HCT116 (cell line): ENCODE results near the gene GAGE12C. TPM values are rescaled to one million over a fixed set of nuclear protein-coding genes. Genes with fewer than 3 reads are reported as not detected.
"Not testable (repeated sequence)": the region's sequence is repeated elsewhere in the genome, so short reads cannot be mapped to it uniquely, and the experiment has no call there.

ENCODE experiments used
- ATAC-seq: fragments of 200-7000 bp; cut with Tn5 transposase; 2 replicates; pipeline ENCODE4 v1.9.1; 2020; ENCODE audit warnings: mild to moderate bottlenecking, moderate library complexity
- BruUV-seq: library from RNA; stranded (reverse); fragments of 400-500 nt; replicated peaks from 2 replicates; lab custom pipeline; 2021; lab: Mats Ljungman, UMichigan
- CTCF ChIA-PET: fragments of 300-600 bp; sonication (Branson Sonifier 250); formaldehyde crosslinking; loops from one replicate; lab custom pipeline; 2021; ENCODE audit warnings: antibody characterized with exemption; lab: Charles Lee
- POLR2A ChIA-PET: fragments of 300-600, 350-600 bp; sonication (Branson Sonifier 250); formaldehyde crosslinking; loops from one replicate; lab custom pipeline; 2021; ENCODE audit warnings: antibody characterized with exemption; lab: Charles Lee
- RAD21 ChIA-PET, 2 experiments: fragments of 300-600 bp; sonication (Branson Sonifier 250); formaldehyde crosslinking; loops; one replicate each; lab custom pipeline; 2023; ENCODE audit warnings: low total read pairs in 2 of 2; ENCODE audit not compliant: uncharacterized antibody in 2 of 2, unreplicated experiment in 2 of 2, low non-redundant PET in 1 of 2; lab: Charles Lee
- DNase-seq: peaks from one replicate; pipeline ENCODE4 v3.0.0-alpha.2; 2010; ENCODE audit warnings: low read depth, low spot score
- H2AFZ ChIP-seq: fragments of 200-600 bp; shearing (Covaris generic), sonication (generic); 2 replicates; pipeline ENCODE4 v1.6.1; 2017; ENCODE audit warnings: low read depth, mixed run types, mixed read lengths, antibody characterized with exemption, low read length; ENCODE audit not compliant: poor library complexity, severe bottlenecking
- H3K27ac ChIP-seq: 2 replicates; pipeline ENCODE4 v1.5.1; 2012; ENCODE audit warnings: low read depth, low read length
- H3K27me3 ChIP-seq: fragments of 200-600 bp; sonication (generic); 2 replicates; pipeline ENCODE4 v1.6.1; 2016; ENCODE audit warnings: mixed run types, low read length, mixed read lengths; ENCODE audit not compliant: insufficient read depth
- H3K36me3 ChIP-seq, 2 experiments: fragments of 200-500 bp in 1 of 2; fragments of 200-600 bp in 1 of 2; sonication (Bioruptor generic) in 1 of 2; sonication (generic) in 1 of 2; 2 replicates each; pipeline versions ENCODE4 v1.5.1 to v1.6.1; 2014 to 2016; ENCODE audit warnings: low read length in 2 of 2, inconsistent platforms in 1 of 2, mixed read lengths in 1 of 2, mixed run types in 1 of 2; ENCODE audit not compliant: insufficient read depth in 2 of 2, control insufficient read depth in 1 of 2
- H3K4me1 ChIP-seq, 2 experiments: fragments of 200-600 bp in 1 of 2; sonication (generic) in 1 of 2; 2 replicates each; pipeline versions ENCODE4 v1.5.1 to v1.6.1; 2012 to 2017; ENCODE audit warnings: low read length in 2 of 2, inconsistent platforms in 1 of 2, mild to moderate bottlenecking in 1 of 2, mixed read lengths in 1 of 2, mixed run types in 1 of 2, moderate library complexity in 1 of 2; ENCODE audit not compliant: insufficient read depth in 2 of 2, control insufficient read depth in 1 of 2
- H3K4me2 ChIP-seq: fragments of 200-600 bp; sonication (generic); 2 replicates; pipeline ENCODE4 v1.6.1; 2017; ENCODE audit warnings: mixed run types, low read length, mixed read lengths
- H3K4me3 ChIP-seq, 2 experiments: fragments of 200-600 bp in 1 of 2; sonication (generic) in 1 of 2; replicated peaks in 1 of 2; 2 replicates each; pipeline ENCODE4 v1.5.1; 2011 to 2016; ENCODE audit warnings: low read length in 2 of 2, control low read depth in 1 of 2, low read depth in 1 of 2, mild to moderate bottlenecking in 1 of 2, mixed read lengths in 1 of 2, mixed run types in 1 of 2
- H3K79me2 ChIP-seq: fragments of 200-600 bp; sonication (generic); 2 replicates; pipeline ENCODE4 v1.6.1; 2017; ENCODE audit warnings: mild to moderate bottlenecking, mixed run types, low read length, moderate library complexity, mixed read lengths; ENCODE audit not compliant: insufficient read depth
- H3K9ac ChIP-seq: fragments of 200-600 bp; sonication (generic); 2 replicates; pipeline ENCODE4 v1.6.1; 2016; ENCODE audit warnings: low read length, mixed read lengths
- H3K9me2 ChIP-seq: fragments of 200-600 bp; sonication (generic), shearing (Covaris generic); 2 replicates; pipeline ENCODE4 v1.6.1; 2017; ENCODE audit warnings: mixed run types, mild to moderate bottlenecking, moderate library complexity; ENCODE audit not compliant: insufficient read depth
- H3K9me3 ChIP-seq, 2 experiments: fragments of 200-500 bp in 1 of 2; fragments of 200-600 bp in 1 of 2; sonication (Bioruptor generic) in 1 of 2; sonication (generic) in 1 of 2; 2 replicates each; pipeline ENCODE4 v1.6.1; 2014 to 2017; ENCODE audit warnings: low read length in 2 of 2, mixed read lengths in 2 of 2, inconsistent platforms in 1 of 2, low read depth in 1 of 2, mild to moderate bottlenecking in 1 of 2, mixed run types in 1 of 2, moderate library complexity in 1 of 2; ENCODE audit not compliant: control insufficient read depth in 1 of 2, insufficient read depth in 1 of 2
- H4K20me1 ChIP-seq: fragments of 200-600 bp; sonication (generic), shearing (Covaris generic); 2 replicates; pipeline ENCODE4 v1.6.1; 2017; ENCODE audit warnings: mixed run types, mild to moderate bottlenecking, moderate library complexity; ENCODE audit not compliant: insufficient read depth
- intact Hi-C: fragments of 100-400 bp; cut with micrococcal nuclease; formaldehyde crosslinking; loops from 2 replicates; pipeline ENCODE4 v1.10.0; 2022
- total RNA-seq: library from RNA; stranded (reverse); gene quantifications from one replicate; pipeline ENCODE4 v1.2.1, GENCODE V29; 2021; ENCODE audit not compliant: unreplicated experiment

GAGE12C gene
- total RNA-seq, 1 experiment from 2014 or later: not detected

- RAD21 ChIA-PET, H3K9ac ChIP-seq, H3K4me2 ChIP-seq, intact Hi-C loops, ATAC-seq, H3K9me3 ChIP-seq, H3K4me1 ChIP-seq, H4K20me1 ChIP-seq, H3K27ac ChIP-seq, CTCF ChIA-PET, POLR2A ChIA-PET, H3K79me2 ChIP-seq, H3K9me2 ChIP-seq, BruUV-seq, H3K27me3 ChIP-seq, H3K36me3 ChIP-seq, H3K4me3 ChIP-seq, H2AFZ ChIP-seq, DNase-seq: not testable (repeated sequence)
Observed at GRCh38 chrX:49568728-49569127, 36.8 kb downstream of the GAGE12C start.

DNA sequence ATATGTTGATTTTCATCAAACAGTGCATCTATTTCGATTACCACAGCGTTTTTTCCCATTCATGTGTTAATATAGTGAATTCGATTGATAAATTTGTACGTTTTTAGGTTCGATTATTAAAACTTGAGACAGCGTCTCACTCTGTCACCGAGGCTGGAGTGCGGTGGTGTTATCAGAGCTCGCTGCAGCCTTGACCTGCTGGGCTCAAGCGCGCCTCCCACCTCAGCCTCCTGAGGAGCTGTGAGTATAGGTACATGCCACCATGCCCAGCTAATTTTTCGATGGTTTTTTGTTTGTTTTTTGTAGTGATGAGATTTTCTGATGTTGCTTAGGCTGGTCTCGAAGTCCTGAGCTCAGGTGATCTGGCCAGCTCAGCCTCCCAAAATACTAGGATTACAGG, 37.2 kb downstream of the GAGE12C start:
- H3K9me2 ChIP-seq, POLR2A ChIA-PET, H3K4me1 ChIP-seq, H3K4me2 ChIP-seq, H3K9me3 ChIP-seq, H3K27ac ChIP-seq, H3K27me3 ChIP-seq, H3K36me3 ChIP-seq, H3K9ac ChIP-seq, CTCF ChIA-PET, ATAC-seq, BruUV-seq, H3K79me2 ChIP-seq, RAD21 ChIA-PET, H4K20me1 ChIP-seq, DNase-seq, H3K4me3 ChIP-seq, intact Hi-C loops, H2AFZ ChIP-seq: not testable (repeated sequence)

DNA sequence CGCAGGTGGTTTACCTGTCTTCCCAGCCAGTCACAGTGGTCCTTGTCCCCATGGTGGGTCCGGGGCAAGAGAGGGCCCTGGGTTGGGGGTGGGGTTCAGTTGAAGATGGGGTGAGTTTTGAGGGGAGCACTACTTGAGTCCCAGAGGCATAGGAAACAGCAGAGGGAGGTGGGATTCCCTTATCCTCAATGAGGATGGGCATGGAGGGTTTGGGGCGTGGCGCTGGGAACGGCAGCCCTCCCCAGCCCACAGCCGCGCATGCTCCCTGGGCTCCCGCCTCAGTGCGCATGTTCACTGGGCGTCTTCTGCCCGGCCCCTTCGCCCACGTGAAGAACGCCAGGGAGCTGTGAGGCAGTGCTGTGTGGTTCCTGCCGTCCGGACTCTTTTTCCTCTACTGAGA, 38.1 kb downstream of the GAGE12C start, which contains the start of gene GAGE12G:
Gene GAGE12G (plus strand): TSS at position 301 of the 400 bp plus-strand sequence. CDS start 1,155 bp downstream, outside the sequence.
- intact Hi-C loops, H3K9me3 ChIP-seq, DNase-seq, ATAC-seq, H3K27ac ChIP-seq, H3K9ac ChIP-seq, H3K4me2 ChIP-seq, RAD21 ChIA-PET, H3K4me1 ChIP-seq, POLR2A ChIA-PET, H3K79me2 ChIP-seq, H3K4me3 ChIP-seq, H3K9me2 ChIP-seq, H2AFZ ChIP-seq, BruUV-seq, H4K20me1 ChIP-seq, H3K36me3 ChIP-seq, CTCF ChIA-PET, H3K27me3 ChIP-seq: not testable (repeated sequence)

DNA sequence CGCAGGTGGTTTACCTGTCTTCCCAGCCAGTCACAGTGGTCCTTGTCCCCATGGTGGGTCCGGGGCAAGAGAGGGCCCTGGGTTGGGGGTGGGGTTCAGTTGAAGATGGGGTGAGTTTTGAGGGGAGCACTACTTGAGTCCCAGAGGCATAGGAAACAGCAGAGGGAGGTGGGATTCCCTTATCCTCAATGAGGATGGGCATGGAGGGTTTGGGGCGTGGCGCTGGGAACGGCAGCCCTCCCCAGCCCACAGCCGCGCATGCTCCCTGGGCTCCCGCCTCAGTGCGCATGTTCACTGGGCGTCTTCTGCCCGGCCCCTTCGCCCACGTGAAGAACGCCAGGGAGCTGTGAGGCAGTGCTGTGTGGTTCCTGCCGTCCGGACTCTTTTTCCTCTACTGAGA, 47.7 kb downstream of the GAGE12C start, which contains the start of gene GAGE12H:
Gene GAGE12H (plus strand): TSS at position 301 of the 400 bp plus-strand sequence. CDS start 1,155 bp downstream, outside the sequence.
- H3K79me2 ChIP-seq, H3K27me3 ChIP-seq, H4K20me1 ChIP-seq, ATAC-seq, CTCF ChIA-PET, BruUV-seq, DNase-seq, H3K4me1 ChIP-seq, H2AFZ ChIP-seq, H3K9me3 ChIP-seq, H3K36me3 ChIP-seq, H3K27ac ChIP-seq, H3K9me2 ChIP-seq, H3K4me2 ChIP-seq, H3K4me3 ChIP-seq, intact Hi-C loops, H3K9ac ChIP-seq, RAD21 ChIA-PET, POLR2A ChIA-PET: not testable (repeated sequence)
